ENCODE results near the gene RIMBP3C. TPM values are rescaled to one million over a fixed set of nuclear protein-coding genes. Genes with fewer than 3 reads are reported as not detected.
A peak's percentile ranks its signal among the peaks of the same experiment; 100 is the strongest.
"Not testable (repeated sequence)": the region's sequence is repeated elsewhere in the genome, so short reads cannot be mapped to it uniquely, and the experiment has no call there.

The RIMBP3C gene, protein sequence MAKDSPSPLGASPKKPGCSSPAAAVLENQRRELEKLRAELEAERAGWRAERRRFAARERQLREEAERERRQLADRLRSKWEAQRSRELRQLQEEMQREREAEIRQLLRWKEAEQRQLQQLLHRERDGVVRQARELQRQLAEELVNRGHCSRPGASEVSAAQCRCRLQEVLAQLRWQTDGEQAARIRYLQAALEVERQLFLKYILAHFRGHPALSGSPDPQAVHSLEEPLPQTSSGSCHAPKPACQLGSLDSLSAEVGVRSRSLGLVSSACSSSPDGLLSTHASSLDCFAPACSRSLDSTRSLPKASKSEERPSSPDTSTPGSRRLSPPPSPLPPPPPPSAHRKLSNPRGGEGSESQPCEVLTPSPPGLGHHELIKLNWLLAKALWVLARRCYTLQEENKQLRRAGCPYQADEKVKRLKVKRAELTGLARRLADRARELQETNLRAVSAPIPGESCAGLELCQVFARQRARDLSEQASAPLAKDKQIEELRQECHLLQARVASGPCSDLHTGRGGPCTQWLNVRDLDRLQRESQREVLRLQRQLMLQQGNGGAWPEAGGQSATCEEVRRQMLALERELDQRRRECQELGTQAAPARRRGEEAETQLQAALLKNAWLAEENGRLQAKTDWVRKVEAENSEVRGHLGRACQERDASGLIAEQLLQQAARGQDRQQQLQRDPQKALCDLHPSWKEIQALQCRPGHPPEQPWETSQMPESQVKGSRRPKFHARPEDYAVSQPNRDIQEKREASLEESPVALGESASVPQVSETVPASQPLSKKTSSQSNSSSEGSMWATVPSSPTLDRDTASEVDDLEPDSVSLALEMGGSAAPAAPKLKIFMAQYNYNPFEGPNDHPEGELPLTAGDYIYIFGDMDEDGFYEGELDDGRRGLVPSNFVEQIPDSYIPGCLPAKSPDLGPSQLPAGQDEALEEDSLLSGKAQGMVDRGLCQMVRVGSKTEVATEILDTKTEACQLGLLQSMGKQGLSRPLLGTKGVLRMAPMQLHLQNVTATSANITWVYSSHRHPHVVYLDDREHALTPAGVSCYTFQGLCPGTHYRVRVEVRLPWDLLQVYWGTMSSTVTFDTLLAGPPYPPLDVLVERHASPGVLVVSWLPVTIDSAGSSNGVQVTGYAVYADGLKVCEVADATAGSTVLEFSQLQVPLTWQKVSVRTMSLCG (N-terminal part only)
- under 1 TPM in 1 of 2 donors, not detected in 1; 0.19 TPM for total RNA-seq

DNA sequence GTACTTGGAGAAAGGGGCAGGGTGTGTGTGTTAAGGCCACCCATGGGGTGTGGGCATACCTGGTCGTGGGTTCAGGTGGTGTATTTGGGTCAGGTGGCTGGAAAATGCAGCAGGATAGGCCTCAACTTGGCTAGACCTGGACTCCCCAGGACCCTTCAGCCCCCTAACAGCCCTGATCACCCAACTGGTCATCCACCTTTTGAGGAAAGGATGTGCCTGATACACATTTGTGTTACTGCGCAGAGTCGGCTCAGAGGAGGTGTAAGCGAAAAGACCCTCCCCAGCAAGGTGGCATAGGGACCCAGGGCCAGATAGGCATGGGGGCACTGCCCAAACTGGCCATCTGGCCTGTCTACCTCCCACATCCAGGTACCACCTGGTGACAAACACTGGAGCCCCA is at the start of gene RIMBP3C:
Gene RIMBP3C (minus strand): TSS at position 101 of the 400 bp plus-strand sequence. CDS start 485 bp downstream, outside the sequence.
- not testable (repeated sequence) for H3K36me3 Mint-ChIP-seq (ENCODE audit: insufficient read depth in 2 of 2); ATAC-seq (replicated peaks in 1 of 2); H3K4me3 Mint-ChIP-seq; H3K9me3 Mint-ChIP-seq; H3K27me3 Mint-ChIP-seq (ENCODE audit: low read depth); H3K27ac Mint-ChIP-seq; DNase-seq; H3K4me1 Mint-ChIP-seq (ENCODE audit: low read depth)

DNA sequence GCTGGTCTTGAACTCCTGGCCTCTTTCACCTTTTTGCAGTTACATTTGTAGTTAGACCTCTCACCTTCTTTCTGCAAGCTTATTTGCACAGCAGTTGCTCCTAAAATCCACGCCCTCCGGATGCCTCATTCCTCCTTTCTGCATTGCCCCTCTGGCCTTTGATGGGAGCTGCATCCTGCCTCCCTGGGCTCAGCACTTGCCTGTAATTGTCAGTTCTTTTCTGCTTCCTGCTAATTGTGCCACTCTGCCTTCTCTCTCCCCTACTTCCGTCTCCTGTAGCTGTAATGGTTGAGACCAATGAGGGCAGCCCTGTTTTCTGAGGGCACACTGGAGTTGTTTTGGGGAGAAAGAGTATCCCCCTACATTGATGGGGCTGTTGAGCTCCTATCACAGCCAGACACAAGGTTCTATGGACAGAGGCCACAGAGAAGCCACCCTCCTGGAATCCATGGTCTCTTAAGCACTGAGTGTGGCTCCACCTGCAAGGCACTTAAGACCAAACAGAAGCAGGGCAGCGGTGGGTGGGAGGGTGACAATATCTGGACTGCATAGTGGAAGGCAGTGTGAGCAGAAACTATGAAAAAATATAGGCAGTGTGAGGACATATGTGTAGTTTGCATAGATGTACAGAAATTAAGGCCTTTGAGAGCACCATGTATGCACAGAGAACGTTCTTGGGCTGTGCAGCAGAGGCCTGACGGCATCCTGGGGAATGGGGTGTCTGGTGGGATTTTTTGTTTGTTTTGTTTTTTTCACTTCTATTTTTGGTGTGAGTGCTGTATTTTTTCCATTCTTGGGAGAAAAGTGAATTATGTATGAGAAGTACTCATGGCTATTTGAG is 48.0 kb upstream of the RIMBP3C start:
- no peaks in the 10 kb centered on the region for H3K9me3 Mint-ChIP-seq
- H3K36me3 Mint-ChIP-seq (ENCODE audit: insufficient read depth in 2 of 2), result peaks cover 9 to 35% of the 10 kb centered on the region in 2 donors
- DNase-seq (no peak), ATAC-seq (replicated peaks in 1 of 2) (no peak)
- no peaks in the 10 kb centered on the region for H3K27me3 Mint-ChIP-seq (ENCODE audit: low read depth)
- H3K27ac Mint-ChIP-seq, result peak overlapping the region; percentile 85
- peaks cover 29% of the 10 kb centered on the region for H3K4me1 Mint-ChIP-seq (ENCODE audit: low read depth)
- no peak overlapping the region for H3K4me3 Mint-ChIP-seq

DNA sequence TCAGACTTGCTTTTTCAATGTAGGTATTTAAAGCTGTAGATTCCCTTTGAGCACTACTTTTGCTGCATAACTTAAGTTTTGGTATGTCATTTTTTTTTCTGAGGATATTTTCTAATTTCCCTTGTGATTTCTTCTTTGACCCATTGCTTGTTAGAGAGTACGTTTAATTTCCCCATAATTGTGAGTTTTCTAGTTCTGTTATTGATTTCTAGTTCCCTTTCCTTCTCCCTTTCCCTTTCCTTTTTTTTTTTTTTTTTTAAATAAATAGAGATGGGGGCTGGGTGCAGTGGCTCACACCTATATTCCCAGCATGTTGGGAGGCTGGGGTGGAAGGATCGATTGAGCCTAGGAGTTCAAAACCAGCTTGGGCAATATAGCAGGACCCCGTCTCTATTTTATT is 47.0 kb upstream of the RIMBP3C start:
- peak overlapping the region; percentile 52 for H3K27ac Mint-ChIP-seq

DNA sequence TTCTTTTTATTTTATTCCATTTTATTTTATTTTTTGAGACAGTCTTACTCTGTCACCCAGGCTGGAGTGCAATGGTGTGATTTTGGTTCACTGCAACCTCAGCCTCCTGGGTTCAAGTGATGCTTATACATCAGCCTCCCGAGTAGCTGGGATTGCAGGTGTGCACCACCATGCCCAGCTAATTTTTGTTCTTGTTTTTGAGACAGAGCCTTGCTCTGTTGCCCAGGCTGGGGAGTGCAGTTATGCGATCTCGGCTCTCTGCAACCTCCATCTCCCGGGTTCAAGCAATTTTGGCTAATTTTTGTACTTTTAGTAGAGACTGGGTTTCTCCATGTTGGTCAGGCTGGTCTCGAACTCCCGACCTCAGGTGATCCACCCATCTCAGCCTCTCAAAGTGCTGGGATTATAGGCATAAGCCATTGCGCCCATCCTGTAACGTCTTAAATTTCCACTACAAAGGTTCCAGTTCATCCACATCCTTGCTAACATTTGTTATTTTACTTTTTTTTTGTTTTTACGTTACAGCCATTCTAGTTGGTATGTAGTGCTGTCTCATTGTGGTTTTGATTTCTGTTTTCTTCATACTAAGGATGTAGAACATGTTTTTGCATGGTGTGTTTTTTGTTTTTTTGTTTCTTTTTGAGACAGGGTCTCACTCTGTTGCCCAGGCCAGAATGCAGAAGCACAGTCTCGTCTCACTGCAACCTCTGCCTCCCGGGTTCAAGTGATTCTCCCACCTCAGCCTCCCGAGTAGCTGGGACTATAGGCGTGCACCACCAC is 45.3 kb upstream of the RIMBP3C start:
- peaks cover 16 to 42% of the 10 kb centered on the region in 2 donors for H3K36me3 Mint-ChIP-seq (ENCODE audit: insufficient read depth in 2 of 2)
- not testable (repeated sequence) for H3K27me3 Mint-ChIP-seq (ENCODE audit: low read depth); H3K4me3 Mint-ChIP-seq; DNase-seq; H3K27ac Mint-ChIP-seq; H3K9me3 Mint-ChIP-seq; ATAC-seq (replicated peaks in 1 of 2)
- H3K4me1 Mint-ChIP-seq (ENCODE audit: low read depth), result peaks cover 38% of the 10 kb centered on the region

More for the DNA sequence above, 47.0 kb upstream of the RIMBP3C start:
- Mint-ChIP-seq H3K9me3 (no peaks in the 10 kb centered on the region), H3K4me3 (no peak overlapping the region), H3K27me3 (ENCODE audit: low read depth) (no peaks in the 10 kb centered on the region), H3K4me1 (ENCODE audit: low read depth) (peaks cover 38% of the 10 kb centered on the region), H3K36me3 (ENCODE audit: insufficient read depth in 2 of 2) (peaks cover 15 to 45% of the 10 kb centered on the region in 2 donors)
- ATAC-seq (replicated peaks in 1 of 2) (no peak), DNase-seq (no peak)

DNA sequence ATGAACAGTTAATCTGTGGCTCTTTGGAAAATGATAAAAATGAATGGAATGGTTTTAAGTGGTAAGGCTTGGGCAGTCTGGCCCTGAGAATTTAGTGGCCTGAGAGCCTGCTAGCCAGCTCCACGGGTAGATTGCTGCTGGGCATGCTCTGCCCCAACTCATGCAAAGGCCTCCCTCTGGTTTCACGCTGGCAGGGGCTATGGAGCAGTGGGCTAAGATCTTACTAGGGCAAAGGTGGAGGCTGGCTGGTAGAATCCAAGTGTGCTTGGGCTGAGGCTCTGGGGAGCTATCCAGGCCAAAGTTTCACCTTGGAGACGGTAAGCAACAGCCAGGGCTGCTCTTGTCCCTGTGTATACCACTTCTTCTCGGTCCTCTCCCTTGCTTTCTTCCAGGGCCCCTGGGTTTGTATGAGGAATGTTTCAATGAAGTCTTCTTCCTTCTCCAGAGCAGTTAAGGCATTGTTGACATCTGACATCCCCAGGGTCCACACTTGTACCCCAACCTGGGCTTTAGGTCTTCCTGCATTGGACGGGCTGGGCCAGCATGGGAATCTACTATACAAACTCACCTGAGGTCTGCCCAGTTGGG is 43.7 kb upstream of the RIMBP3C start:
- H3K36me3 Mint-ChIP-seq (ENCODE audit: insufficient read depth in 2 of 2), result peaks cover 16 to 42% of the 10 kb centered on the region in 2 donors
- no peak overlapping the region for H3K4me3 Mint-ChIP-seq
- peaks cover 50% of the 10 kb centered on the region for H3K4me1 Mint-ChIP-seq (ENCODE audit: low read depth)
- no peaks in the 10 kb centered on the region for H3K9me3 Mint-ChIP-seq
- no peak overlapping the region for H3K27ac Mint-ChIP-seq
- ATAC-seq (replicated peaks in 1 of 2) (peak in 1 of 2 donors; percentile 15), DNase-seq (no peak)
- H3K27me3 Mint-ChIP-seq (ENCODE audit: low read depth), result no peaks in the 10 kb centered on the region

DNA sequence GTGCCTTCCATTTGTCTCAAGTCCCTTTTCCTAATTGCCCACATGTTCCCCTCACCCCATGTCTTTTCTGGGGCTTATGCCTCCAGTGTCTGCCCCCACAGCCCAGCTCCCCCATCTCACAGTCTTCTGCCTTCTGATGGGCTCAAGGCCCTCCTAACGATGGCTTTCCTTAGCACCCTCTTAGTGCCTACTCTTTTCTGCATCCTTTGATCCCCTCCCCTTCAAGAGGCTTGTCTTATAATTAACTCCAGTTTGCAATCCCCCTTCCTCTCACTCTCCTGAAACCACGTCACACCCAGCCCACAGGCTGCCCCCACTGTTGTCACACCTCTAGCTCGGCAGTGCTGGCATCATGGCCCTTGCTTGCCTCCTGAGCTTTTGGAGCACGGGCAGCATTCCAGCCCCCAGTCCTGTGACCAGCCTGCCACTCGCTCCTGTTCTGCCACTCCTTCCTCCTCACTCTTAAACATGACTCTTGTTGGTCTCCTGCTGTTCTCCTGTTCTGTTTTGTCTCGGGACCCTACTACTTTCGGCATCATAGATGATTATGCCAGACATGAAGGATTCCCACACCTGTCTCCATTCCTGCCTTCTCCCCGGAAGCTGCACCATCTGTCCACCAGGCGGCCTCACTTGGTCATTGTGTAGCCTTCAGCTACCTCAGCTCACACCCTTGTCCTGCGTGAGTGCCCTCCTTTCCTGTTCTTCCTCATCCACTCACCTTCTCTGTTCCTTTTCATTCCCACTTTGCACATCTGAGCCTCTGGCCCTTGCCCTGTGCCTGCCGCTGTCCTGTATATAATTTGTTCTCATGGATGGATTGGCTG is 42.4 kb upstream of the RIMBP3C start:
- Mint-ChIP-seq H3K27me3 (ENCODE audit: low read depth) (no peaks in the 10 kb centered on the region), H3K27ac (no peak overlapping the region), H3K4me3 (no peak overlapping the region), H3K36me3 (ENCODE audit: insufficient read depth in 2 of 2) (peaks cover 11 to 37% of the 10 kb centered on the region in 2 donors), H3K4me1 (ENCODE audit: low read depth) (peaks cover 50% of the 10 kb centered on the region), H3K9me3 (no peaks in the 10 kb centered on the region)
- no peak for DNase-seq
- no peak for ATAC-seq (replicated peaks in 1 of 2)

DNA sequence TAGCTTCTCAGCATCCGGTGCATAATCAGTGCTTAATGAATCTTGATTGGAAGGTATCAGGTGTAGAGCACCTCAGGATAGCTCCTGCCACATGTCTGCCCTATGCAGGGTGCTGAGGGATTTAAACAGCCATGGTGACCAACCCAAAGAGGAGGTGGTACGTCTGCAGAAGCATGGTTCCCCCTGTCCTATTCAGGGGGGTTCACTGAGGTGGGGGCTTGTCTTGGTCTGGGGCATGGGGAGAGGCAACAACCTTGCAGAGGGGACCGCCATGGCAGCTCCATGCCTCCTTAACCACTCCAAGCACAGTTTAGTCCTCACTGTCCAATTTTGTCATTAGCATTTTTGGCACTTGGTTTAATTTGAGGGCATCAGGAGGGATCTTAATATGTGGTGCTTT is 41.2 kb upstream of the RIMBP3C start:
- no peak for ATAC-seq (replicated peaks in 1 of 2)
- no peak for DNase-seq
- Mint-ChIP-seq H3K4me1 (ENCODE audit: low read depth) (peaks cover 56% of the 10 kb centered on the region), H3K9me3 (no peaks in the 10 kb centered on the region), H3K4me3 (no peak overlapping the region), H3K36me3 (ENCODE audit: insufficient read depth in 2 of 2) (peaks cover 11 to 33% of the 10 kb centered on the region in 2 donors), H3K27ac (no peak overlapping the region), H3K27me3 (ENCODE audit: low read depth) (no peaks in the 10 kb centered on the region)

DNA sequence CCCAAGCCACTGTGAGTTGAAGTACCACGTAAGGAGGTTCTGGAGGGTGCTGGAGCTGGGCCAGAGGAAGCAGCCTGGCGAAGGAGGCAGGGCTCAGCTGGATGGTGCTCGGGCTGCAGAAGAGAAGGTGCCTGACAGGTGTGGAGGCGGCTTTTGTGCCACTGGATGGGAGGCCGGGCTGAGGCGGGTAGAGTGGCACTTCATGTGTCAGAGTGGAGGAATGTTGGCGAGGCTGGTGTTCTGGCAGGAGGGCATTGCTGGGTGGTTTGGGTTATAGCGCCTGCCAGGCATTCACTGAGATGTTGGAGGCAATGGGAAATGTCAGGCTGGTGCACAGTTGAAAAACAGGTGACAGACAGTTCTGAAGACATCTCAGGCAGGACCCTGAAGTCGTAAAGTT is 40.4 kb upstream of the RIMBP3C start:
- Mint-ChIP-seq H3K4me3 (no peak overlapping the region), H3K9me3 (no peaks in the 10 kb centered on the region), H3K36me3 (ENCODE audit: insufficient read depth in 2 of 2) (peaks cover 11 to 31% of the 10 kb centered on the region in 2 donors), H3K27ac (peak overlapping the region; percentile 15), H3K27me3 (ENCODE audit: low read depth) (no peaks in the 10 kb centered on the region), H3K4me1 (ENCODE audit: low read depth) (peaks cover 62% of the 10 kb centered on the region)
- no peak for DNase-seq
- ATAC-seq (replicated peaks in 1 of 2), result no peak

DNA sequence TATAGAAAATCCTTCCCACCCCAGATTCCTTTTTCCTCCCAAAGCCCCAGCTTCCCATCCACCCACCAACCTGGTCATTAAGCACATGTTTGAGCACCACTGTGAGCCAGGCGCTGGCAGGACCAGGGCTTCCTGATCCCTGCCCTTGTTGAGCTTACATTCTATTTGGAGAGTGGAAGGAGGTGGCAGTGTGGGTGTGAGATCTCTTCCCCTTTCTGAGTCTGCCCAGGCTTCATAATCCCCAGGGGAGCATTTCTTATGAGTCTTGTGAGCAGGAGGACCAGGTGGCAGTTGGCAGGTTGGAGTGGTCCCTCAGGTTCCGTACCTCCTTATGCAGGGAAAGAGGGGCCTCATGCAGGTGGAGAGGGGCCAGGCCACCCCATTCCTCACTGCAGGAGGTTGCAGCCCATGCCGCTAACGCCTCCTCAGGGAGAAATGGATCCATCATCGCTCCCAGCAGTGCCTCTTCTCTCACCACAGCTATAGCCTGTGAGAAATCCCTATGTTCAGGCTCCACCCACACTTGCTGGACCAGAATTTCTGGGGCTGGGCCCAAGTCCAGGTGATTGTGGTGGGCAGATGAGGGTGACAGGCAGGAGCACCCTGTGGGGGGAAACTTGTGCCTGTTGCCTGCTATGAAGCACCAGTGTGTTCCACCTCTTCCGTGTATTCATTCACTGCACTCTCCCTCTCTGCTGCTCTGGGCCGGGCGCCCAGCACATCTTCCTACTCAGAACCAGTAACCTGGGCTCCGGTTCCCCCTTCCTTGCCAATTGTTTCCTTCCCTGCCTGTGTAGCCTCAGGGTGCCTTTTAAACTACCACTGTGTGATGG is 39.8 kb upstream of the RIMBP3C start:
- ATAC-seq (replicated peaks in 1 of 2), result no peak
- no peak for DNase-seq
- Mint-ChIP-seq H3K27me3 (ENCODE audit: low read depth) (no peaks in the 10 kb centered on the region), H3K27ac (no peak overlapping the region), H3K36me3 (ENCODE audit: insufficient read depth in 2 of 2) (peaks cover 11 to 28% of the 10 kb centered on the region in 2 donors), H3K9me3 (no peaks in the 10 kb centered on the region), H3K4me1 (ENCODE audit: low read depth) (peaks cover 62% of the 10 kb centered on the region), H3K4me3 (no peak overlapping the region)

DNA sequence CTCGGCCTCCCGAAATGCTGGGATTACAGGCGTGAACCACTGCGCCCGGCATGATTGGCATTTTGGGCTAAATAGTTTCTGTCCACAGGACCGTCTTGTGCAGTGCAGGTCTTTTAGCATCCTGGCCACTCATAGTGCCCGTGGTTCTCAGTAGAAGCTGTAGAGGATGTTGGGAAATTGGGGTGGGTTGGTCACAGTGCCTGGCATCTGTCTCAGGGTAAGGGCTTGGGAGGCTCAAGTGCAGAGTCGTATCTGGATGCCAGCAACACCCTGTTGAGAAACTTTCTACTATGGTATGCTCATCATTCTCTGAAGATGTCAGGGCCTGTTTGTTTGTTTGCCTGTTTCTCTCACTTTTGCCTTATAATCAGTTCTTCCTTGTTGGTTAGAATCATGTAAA is 38.1 kb upstream of the RIMBP3C start:
- peaks cover 69% of the 10 kb centered on the region for H3K4me1 Mint-ChIP-seq (ENCODE audit: low read depth)
- DNase-seq (no peak), ATAC-seq (replicated peaks in 1 of 2) (no peak)
- peaks cover 8 to 15% of the 10 kb centered on the region in 2 donors for H3K36me3 Mint-ChIP-seq (ENCODE audit: insufficient read depth in 2 of 2)
- peak overlapping the region; percentile 45 for H3K27ac Mint-ChIP-seq
- H3K27me3 Mint-ChIP-seq (ENCODE audit: low read depth), result no peaks in the 10 kb centered on the region
- H3K4me3 Mint-ChIP-seq, result peak overlapping the region; percentile 8 to 50
- H3K9me3 Mint-ChIP-seq, result no peaks in the 10 kb centered on the region
